HG03439 (cell line): ENCODE results near the gene MYL9.

Experiments used
- ATAC-seq: cut with Tn5 transposase; IDR thresholded peaks from one replicate; pipeline ENCODE4 v1.9.1; 2021; ENCODE audit warnings: mild to moderate bottlenecking, moderate library complexity; ENCODE audit not compliant: unreplicated experiment

Gene MYL9

DNA sequence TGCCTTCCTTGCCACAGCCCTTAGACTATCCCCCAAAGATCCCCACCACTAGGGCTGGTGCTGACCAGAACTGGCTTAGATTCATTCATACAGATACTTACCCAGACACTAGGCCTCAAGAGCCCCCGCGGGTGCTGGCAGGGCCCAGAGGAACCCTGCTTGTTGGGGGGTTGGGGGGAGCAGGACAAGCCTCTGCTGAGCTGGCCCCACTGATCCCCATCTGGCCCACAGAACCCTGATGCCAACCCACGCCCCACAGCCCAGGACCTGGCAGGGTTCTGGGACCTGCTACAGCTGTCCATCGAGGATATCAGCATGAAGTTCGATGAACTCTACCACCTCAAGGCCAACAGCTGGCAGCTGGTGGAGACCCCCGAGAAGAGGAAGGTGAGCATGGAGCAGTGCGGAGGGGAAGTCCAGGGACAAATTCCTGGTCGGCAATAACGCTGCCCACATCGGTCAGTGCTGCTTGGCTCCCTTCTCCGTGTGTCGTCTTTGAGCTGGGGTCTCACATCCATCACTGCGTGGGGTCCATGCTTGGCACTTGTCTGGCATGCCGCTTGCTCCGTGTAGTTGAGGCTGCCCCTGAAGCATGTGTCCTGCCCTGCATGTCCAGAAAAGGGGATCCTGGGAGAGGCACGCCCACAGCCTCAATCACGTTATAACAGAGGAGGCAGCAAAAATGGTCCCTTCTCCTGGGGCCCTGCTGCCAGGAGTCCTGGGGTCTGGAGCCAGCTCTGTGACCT, 15.5 kb upstream of the MYL9 start:
- no peak for ATAC-seq

DNA sequence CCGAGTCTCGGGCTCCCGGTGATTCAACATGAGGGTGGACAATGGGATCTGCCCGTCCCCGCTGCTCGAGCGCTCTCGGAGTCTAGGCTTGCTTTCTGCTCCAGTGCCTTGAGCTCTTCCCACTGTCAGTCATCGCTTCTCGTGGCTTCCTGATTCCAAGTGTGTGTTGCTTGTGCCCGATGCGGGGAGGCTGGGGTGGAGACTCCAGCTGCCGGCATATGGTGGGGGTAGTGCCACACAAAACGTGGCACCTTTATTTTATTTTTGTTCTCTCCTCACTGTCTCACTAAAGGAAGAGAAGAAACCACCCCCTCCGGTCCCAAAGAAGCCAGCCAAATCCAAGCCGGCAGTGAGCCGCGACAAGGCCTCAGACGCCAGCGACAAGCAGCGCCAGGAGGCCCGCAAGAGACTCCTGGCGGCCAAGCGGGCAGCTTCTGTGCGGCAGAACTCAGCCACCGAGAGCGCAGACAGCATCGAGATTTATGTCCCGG, 14.8 kb upstream of the MYL9 start:
- ATAC-seq, result no peak

DNA sequence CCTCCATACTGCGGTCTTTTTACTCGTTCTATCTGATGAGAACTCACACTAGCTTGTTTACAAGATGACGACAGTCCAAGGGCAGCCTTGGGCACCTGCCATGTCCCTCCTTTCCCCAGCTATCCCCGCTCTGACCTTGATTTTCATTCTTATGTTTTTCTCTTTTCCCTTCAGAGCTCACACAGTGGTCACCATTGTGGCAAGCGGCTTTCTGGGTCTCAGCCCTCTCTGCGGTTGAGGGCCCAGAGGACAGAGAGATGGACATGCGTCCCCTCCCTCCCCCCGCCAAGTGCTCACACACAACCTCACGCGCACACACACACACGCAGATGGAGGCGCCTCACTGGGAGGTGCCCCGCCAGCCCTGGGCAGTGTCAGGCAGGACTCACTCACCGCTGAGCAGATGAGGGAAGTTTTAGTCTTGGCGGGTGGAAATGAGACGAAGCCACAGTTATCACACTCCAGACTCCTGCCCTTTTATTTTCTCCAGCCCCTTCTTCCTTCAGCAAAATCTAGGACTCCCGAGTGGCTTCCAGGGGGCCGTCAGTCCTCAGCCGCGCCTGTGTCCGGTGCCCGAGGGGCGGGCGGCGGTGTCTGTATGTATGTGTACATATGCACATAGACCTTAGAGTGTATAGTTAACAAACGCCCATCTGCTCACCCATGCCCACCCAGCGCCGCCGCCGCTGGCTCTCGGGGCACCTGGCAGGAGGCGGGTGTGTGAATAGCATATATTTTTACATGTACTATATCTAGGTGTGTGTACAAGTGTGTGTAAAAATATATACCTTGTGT, 13.8 kb upstream of the MYL9 start:
- ATAC-seq, result no peak

DNA sequence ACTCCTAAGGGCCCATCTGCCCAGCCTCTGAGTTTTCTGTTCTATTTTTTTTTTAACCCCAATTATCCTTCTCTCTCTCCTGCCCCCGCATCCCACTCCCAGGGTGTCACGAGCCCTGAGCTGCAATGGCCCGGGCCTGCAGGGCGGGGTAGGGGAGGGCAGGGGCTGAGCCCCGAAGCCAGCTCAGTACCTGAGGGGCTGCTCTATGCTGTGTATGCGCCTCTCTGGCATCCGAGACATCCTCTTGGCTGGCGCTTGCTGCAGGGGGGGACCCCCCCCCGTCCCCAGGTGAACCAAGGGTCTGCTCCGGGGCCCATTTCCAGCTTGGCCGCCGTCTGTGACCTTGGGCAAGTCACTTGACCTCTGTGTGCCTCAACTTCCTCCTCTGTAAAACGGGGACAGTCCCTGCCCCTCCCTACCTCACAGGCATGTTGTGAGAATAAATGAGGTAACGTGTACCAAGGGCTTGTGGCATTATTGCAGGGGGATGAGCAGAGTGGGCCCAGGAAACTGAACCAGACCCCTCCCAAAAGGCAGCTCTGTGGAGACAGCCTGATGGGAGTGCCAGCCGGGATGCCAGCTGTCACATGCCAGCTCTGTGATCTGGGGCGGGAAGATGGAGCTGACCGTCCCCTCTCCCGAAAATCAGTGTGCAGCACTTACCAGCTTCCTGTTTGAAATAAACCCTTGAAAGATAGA, 13.0 kb upstream of the MYL9 start:
- no peak for ATAC-seq

DNA sequence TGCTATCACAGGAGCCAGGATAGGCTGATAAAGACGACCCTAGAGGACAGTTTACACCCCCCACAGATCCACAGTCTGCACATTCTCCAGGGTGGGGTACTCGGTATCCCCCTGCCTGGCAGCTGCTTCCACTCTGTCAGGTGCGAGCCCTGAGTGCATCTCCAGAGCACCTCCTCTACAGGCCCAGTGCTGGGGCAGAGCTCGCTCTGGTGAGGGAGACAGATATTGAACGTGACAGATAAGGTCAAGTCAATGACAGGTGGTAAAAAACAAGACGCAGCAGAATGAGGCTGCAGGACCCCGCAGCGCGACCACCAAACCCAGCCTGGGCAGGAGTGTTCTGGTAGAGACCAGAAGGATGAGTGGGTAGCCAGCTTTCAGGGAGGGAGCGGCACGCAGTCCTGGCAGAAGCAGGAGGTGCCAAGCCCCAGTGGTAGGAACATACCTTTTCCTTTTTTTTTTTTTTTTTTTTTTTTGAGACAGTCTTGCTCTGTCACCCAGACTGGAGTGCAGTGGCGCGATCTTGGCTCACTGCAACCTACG, 12.4 kb upstream of the MYL9 start:
- ATAC-seq, result no peak

DNA sequence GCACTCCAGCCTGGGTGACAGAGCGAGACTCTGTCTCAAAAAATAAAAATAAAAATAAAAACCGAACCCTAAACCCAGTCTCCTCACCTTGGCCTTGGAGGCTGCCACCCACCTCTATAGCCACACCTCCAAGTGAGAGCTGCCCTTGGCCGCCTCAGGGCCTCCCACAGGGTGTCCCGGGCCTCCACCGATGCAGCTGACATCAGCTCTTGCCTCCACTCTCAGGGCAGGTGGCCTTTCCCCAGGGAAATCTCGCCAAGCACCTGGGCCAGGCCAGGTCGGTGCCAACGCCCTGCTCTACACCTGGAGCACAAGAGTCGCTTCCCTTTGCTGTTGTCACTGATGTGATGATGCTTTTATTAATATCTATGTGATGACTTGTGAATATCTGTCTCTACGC, 8.9 kb upstream of the MYL9 start:
- no peak for ATAC-seq

DNA sequence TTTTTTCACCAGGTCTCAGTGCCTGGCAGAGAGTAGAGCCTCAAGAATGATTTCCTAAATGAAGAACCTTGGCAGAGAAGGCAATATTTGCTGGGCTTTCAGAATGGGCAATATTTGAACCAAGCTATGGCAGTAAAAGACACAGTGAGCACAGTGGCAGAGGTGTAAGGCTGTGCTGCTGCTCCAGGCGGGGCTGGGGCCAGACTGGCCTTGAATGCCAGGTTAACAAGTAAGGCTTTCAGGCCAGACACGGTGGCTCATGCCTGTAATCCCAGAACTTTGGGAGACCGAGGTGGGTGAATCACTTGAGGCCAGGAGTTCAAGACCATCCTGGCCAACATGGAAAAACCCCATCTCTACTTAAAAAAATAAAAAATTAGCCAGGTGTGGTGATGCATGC, 8.5 kb upstream of the MYL9 start:
- no peak for ATAC-seq

DNA sequence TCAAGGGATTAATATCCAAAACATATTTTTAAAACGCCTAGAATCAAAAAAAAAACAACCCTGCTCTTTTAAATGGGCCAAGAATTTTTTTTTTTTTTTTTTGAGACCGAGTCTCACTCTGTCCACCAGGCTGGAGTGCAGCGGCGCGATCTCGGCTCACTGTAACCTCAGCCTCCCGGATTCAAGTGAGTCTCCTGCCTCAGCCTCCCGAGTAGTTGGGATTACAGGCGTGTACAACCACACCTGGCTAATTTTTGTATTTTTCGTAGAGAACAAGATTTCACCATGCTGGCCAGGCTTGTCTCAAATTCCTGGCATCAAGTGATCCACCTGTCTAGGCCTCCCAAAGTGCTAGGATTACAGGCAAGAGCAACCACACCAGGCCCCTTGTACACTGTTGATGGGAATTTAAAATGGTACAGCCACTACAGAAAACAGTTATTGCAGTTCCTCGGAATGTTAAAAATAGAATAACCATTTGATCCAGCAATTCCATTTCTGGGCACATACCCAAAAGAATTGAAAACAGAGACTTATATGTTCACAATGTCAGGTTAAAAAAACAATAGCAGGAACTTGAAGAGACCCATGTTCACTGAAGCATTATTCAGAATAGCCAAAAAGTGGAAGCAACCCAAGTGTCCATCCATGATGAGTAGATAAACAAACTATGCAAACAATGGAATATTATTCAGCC, 3.1 kb upstream of the MYL9 start:
- ATAC-seq, result no peak

DNA sequence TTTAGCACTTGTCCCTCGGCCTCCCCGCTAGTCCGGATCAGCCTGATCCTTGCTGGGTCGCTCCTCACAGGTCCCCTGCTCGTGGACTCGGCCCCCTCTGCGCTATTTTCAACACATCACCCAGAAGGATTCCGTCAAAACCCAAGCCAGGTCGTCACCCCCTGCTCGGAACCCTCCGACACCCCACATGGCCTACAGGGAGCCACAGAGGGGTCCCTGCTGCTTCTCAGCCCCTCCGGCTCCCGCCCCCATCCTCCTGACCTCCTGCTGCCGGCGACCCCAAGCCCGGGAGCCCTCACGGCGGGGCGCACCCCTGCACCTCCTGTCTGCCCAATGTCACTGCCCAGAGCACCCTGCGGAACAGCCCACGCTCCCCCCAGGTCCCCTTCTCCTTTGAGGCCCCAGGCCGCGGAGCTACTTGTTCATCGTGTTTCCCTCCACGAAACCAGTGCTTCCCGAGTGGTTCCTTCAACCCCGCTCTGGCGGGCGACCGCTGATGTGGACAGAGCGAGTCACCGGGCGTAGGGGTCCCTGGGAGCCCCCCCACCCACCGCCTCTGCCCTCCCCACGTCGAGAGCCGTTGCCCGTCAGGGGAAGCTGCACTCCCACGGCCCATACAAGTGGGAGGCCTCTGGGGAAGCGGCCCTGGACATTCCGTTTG, 638 bp upstream of the MYL9 start:
- ATAC-seq, result no peak

DNA sequence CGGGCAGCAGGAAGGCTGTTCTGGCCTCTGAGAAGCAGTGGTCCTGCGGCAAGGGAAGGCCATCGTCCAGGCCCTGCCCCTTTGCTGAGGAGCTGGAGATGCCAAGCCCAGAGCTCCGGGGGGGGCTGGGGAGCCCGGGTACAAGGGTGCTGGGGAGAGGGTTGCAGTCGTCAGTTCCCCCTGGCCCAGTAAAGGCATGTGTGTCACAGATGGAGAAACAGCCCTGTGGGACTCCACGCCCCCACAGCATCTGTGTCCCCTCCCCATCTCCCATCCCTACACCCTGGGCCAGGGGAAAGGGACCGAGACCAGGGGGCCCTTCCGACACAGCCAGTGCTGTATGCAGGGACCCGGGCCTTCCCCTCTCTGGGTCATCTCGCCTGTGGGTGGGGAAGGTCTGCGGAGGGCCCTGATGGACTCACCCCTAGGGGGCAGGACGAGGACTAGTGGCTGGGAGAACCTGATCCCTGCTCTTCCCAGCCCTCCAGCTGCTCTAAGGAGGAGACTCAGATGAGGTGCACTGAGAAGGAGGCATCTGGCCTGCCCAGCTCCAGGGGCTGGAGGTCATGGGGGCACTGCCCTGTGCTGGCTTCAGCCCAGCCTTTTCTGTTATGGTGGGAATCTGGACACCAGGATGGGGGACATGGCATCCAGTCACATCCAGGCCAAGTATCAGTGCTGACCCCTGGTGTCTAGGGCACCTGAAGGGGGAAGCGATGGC, 609 bp downstream of the MYL9 start:
- ATAC-seq, result no peak

DNA sequence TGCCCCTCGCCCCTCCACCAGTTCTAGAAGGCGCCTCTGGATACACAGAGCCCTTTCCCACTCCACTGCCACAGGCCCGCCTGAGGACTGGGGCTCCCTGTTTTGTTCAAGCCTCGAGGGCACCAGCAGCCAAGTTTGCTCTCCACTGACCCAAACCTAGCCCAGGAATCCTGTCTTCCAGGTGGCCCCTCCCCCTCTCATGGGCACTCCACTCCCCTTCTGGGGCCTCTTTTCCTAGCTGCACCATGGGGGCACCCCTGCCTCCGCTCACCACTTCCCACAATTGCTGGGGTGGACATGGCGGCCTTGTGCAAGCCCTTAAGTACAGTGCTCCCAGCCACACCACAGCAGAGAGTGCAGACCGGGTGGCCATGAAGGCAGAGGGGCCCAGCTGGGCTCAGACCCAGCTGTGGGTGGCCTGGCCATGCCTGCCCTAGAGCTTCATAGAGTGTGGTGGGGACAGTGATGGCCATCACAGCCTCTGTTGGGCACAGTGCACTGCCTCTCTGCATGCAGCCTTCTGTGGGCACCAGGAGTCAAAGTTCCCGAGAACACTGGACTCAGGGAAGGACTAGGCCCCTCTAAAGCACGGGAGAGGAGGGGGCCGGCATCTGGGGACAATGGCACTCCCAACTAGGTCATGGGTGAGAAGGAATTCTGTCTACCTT, 1.3 kb downstream of the MYL9 start:
- ATAC-seq, result no peak

DNA sequence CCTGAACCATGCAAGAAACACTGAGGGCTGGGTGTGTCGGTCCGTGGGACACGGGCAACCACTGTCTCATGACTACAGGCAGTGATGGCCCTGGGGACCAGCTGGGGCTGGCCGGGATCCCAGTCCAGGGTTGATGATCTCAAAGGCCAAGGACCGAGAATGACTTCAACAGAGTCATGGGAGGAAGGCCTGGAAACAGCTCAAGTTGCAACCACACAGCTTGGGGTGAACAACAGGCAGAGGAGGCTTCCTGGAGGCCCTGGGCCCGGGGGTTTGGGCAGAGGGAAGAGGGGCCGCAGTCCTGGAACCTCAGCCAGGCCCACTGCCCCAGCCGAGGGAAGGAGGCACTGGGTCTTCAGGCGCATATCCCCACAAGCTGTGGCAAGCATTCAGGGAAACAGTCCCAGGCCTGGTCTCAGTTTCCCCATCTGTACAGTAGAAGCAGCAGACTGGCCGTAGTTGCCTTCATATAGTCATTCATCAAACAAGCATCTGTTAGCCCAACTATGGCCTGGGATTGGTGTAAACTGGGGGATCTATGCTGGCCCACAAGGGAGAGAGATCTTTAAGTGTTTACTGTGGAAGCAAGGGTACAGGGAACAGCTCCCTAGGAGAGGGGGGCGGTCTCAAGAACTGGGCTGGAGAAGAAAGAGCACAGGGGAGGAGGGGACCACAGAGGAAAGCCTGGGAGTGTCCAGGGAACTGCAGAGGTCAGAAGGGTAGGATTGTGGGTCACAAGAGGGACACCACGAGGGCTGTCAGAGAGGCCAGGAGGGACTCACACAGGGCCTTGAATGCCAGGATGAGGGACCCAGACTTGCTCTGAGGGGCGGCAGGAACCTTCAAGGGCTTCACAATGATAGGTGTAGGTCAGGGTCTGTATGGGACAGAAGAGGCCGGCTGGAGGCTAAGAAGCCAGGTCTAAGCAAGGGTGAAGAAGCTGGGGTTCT, 2.1 kb downstream of the MYL9 start:
- no peak for ATAC-seq

DNA sequence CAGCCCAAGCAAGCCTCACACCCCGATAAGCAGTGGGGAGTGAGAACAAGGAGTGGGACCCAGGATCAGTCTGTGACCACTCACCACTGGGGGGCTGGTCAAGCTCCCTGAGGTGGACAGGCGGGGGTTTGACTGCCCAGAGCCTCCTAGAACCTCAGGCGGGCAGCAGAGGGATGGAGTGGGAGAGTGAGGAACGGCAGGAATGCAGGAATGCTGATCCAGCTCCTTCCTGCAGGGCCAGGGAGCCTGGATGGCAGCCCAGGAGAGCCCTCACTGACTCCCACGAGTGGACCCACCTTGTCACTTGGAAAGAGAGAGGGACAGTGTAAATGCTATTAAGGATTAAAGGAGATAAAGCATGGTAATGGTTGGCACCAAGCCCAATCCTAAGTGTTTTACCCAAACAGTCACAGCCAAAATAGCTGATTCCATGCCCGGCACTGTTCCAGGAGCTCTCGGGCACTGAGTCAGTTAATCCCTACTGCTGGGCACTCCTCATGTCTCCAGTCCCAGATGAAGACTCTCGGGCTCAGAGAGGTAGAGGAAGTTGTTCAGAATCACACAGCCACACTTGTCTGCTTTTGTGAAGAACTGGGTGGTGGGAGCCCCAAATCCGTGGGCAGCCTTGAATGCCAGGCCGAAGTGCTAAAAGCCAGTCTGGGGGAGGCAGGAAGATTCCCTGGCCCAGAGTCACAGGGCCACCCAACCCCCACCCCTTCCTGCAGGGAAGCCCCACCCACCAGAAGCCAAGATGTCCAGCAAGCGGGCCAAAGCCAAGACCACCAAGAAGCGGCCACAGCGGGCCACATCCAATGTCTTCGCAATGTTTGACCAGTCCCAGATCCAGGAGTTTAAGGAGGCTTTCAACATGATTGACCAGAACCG, 3.1 kb downstream of the MYL9 start:
- no peak for ATAC-seq

DNA sequence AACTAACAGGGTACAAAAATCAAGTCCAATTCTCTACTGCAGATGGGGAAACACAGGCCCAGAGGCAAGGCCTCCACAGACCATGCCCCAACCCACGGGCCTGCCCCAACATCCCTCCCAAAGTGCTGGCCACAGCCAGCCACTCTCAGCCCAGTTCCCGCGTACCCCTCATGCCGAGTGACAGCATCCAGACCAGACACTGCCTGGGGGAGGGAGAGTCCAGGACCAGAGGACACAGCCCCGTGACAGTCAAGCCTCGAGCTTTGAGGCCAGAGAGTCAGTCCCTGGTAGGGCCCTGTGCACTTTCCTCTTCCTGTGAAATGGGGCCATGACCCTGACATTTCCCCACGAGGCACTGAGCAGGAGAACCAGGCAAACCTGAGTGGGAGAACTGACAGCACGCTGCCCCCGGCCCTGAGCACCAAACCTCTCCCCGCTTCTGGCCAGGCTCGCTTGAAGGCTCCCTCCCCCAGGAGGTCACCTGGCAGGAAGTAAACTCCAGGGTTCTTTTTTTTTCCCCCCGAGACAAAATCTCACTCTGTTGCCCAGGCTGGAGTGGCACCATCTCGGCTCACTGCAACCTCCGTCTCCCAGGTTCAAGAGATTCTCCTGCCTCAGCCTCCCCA, 4.9 kb downstream of the MYL9 start:
- no peak for ATAC-seq

DNA sequence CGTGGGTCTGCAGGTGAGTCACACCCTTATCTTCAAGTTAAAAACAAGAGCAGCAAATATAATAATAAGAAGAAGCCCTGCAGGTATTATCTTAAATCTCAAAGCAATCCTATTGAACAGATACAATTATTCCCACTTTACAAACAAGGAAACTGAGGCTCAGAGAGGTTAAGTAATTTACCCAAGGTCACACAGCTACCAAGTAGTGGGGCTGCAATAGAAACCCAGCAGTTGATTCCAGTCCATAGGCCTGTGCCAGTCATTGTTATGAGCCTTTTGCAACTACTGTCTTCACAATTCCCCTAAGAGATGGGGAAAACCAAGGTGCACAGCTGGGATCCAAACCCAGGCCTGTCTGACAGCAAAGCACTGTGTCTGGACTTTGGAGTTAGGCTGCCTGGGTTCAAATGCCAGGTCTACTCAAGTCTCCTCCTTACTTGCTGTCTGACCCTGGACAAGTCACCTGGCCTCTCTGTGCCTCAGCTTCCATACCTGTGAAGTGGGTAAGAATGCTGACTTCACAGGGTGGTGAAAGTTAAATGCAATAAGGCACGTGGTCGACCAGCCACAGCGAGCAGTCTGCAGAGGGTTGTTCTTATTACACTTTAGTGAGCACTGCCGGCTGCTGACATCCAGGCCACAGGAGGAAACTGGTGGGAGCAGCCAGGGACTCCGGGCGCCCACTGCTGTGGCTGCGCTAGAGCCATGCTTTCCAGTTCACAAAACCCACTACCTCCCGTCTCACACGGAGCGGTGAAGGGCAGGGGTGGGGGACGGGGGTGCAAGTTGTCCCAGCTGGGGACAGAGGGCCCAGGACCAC, 6.1 kb downstream of the MYL9 start:
- no peak for ATAC-seq

DNA sequence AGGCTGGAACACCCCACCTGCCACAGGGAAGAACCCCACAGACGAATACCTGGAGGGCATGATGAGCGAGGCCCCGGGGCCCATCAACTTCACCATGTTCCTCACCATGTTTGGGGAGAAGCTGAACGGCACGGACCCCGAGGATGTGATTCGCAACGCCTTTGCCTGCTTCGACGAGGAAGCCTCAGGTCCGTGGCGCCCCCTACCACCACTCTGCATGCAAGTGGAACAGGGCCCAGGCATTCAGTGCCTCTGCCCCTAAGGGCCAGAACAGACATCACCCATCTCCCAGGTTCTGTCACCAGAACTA, 6.6 kb downstream of the MYL9 start:
- ATAC-seq, result no peak
